NCI-H1092 (cell line): ENCODE data around the gene JAKMIP1.
A peak's percentile ranks its signal among the peaks of the same experiment; 100 is the strongest.
"Not testable (repeated sequence)": the region's sequence is repeated elsewhere in the genome, so short reads cannot be mapped to it uniquely, and the experiment has no call there.

Experiments used
- DNase-seq: peaks from one replicate; lab custom pipeline; 2025; lab: John Stamatoyannopoulos, UW

The JAKMIP1 gene

DNA sequence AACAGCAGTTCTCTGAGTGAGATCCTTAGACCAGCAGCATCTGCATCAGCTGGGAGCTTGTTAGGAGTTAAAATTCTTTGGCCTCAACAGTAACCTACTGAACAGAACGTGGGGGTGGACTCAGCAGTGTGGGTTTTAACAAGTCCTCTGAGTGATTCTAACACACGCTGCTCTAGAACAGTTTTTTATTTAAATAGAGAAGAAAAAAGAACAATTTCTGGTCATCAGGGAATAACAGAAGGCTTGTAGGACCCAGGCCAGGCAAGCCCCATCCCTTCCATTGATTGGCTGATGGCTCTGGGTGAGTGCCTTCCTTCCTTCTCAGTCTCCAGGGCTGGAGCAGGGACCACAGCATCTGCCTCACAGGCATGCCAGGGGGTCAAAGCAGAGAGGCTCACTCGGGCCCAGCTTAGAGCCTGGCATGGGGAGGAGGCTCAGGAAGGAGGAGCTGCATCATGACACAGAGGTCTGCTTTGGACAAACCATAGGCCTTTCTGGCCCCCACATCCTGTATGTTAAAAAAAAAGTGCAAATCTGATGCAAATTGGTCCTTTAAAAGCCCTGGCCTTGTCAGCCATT lies 56.7 kb downstream of the JAKMIP1 start:
- no peak for DNase-seq

- no peak for DNase-seq
These were observed 57.3 kb downstream of the JAKMIP1 start for GRCh38 chr4:6142935-6143602.

GRCh38 chr4:6142511-6142910 lies 57.8 kb downstream of the JAKMIP1 start:
- no peak for DNase-seq

DNA sequence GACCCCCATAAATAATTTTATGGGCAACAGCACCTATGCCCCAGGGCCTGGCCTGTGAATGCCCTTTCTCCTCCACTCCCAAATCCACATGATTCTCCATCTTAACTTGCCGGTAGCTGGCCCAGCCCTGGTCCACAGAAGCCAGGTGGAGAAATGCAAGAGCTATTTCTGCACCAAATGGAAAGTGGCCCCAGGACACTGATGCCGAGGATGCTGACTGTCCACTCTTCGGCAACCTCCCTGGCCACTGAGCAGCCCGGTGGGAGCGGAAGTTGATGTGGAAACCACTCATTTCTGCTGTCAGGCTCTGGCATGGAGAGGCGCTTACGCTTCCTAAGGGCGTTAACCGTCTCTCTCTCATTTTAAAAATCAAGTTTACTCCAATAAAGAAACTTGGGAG lies 58.8 kb downstream of the JAKMIP1 start:
- no peak for DNase-seq

DNA sequence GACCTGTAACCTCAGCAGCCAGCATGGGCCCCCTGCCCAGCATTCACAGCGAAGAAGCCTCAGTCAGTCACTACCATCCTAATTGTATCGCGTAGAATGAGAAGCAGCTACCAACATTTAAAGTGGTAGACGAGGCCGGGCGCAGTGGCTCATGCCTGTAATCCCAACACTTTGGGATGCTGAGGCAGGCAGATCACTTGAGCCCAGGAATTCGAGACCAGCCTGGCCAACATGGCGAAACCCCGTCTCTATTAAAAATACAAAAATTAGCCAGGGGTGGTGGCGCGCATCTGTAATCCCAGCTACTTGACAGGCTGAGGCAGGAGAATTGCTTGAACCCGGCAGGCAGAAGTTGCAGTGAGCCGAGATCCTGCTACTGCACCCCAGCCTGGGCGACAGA lies 59.3 kb downstream of the JAKMIP1 start:
- DNase-seq: not testable (repeated sequence)

DNA sequence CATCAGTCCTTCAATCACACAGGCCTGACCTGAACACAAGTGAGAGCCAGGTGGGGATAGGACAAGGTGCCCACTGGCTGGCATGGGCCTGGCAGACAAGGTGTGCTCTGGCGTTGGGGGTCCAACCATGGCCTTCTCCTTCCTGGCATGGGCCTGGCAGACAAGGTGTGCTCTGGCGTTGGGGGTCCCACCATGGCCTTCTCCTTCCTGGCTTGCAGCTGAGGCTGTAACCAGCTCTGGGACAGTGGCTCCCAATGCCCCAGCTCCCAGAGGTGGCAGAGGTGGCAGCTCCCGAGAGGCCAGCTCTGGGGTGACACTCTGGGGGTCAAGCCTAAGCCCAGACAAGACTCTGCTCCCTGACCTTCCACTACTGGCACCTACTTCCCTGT lies 62.6 kb downstream of the JAKMIP1 start:
- DNase-seq: no peak

- no peak for DNase-seq
These were observed 63.2 kb downstream of the JAKMIP1 start for GRCh38 chr4:6137027-6137746.

DNA sequence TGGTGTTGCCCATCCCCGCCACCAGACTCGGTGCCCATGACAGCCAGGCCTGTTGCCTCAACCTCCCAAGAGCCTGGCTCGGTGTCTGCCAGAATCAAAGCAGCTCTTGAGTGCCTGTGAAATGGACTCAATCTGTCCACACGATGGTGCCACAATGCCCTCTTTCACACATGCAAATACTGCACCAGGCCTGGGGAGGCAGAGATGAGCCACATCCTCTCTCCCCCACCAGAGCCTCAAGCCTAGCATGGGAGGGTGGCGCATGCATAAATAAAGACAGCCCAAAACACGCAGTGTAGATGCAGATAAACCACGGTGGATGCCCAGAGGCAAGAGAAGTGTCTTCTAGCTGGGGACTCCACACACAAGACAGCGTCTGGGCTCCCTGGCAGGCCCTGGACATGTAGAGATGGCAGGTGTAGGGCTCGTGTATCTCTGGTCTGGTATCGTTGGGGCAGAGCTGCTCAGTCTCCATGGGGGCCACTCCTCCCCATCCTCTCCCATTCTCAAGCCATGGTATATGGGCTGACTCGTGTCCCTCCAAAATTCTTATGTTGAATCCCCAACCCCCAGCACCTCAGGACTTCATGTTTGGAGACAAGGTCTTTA lies 65.6 kb downstream of the JAKMIP1 start:
- no peak for DNase-seq

DNA sequence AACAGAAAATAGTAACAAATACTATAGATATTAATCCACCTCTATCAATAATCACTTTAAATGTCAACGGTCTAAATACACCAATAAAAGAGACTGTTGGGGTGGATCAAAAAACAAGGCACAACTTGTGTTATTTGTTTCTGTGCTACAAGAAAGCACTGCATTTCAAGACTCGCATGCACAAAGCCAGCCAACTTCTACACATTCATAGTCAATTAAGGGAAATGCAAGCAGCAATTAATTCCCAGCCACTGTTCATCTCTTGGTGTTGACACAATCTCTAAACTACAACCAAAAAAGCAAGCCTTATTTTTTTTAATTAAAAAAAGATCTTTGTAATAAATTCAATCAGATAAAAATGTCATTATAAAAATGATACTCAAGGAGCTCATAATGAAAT lies 67.6 kb downstream of the JAKMIP1 start:
- DNase-seq: no peak

DNA sequence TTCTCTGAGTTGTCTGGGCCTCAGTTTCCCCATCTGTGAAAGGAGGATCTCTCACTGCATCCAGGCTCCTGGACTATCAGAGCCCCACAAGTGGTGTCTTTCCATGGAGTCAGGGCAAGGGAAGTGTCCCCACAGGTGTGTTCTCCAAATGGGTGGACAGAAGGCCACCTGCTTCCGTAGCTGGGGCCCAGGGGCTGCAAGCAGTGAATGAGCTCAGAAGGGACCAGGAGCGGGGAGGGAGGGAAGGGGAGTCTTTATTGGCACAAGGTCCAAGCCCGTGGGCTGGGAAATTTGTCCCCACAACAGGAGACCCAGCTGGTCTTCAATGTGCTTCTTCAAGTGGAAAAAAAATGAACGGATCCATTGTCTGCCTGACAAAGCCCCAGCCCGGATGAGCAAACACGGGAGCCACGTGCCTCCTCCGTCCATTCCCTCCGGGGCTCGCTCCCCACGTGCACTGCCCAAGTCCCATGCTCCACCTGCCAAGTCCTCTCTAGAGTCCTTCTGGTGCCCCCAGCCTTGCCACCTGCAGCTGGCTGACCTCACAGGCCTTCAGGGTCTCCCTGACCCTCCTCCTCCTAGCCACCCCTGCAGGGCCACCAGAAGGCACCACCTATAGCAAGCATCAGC lies 72.0 kb downstream of the JAKMIP1 start:
- DNase-seq: peak; percentile 89

DNA sequence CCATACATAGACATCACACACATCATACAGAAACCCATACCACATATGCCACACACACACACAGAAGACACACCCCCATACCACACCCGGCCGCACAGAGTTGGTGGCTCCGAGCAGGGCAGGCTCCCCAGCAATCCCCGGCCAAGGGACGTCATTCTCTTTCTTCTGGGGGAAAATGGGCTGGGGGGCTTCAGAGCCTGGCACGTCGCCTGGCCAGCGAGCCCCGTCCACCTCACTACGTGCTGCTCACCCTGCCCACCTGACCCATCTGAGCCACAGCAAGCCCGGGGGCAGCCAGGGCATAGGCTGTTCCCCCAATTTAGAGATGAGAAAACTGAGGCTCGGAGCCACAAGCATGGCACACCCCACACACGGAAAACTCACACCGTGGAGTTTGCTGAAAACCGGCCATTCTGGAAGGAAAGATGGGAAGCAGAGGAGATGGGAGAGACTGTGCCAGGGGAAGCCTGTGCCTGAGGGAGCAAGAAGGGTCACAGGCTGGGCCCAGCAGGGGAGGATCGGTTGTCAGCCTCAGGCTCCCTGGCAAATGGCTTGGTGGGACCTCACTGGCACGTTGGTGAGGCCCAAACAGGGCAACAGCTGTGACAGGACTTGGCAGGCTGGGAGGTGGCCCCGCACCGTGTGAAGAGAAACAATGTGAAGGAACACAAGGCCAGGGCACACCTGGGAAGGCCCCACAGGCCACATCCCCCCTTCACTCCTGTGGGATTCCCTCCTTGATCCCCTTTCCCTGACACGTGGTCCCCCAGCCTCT lies 73.2 kb downstream of the JAKMIP1 start:
- no peak for DNase-seq

DNA sequence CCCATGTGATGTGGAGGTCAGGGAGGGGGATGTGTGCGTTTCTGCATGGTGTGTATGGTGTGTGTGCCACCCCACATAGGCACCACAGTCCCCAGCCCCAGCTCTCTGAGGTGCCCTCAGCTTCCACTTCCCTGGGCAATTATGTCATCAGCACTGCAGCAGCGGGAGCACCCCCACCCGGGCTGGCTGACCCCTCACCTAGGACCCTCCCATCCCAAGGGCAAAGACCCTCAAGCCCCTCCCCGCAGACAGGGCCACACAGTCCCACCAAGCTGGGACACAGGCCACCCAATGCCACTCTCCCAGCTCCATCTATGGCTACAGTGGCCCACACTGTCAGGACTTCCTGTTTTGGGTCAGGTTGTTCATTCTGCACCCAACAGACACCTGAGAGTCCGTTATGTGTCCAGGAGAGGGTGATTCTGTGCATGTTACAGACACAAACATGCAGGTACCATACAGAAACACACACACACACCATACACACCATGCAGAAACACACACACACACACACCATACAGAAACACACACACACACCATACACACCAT lies 75.2 kb downstream of the JAKMIP1 start:
- DNase-seq: no peak

- no peak for DNase-seq
These were observed 75.8 kb downstream of the JAKMIP1 start for GRCh38 chr4:6124386-6125102.

DNA sequence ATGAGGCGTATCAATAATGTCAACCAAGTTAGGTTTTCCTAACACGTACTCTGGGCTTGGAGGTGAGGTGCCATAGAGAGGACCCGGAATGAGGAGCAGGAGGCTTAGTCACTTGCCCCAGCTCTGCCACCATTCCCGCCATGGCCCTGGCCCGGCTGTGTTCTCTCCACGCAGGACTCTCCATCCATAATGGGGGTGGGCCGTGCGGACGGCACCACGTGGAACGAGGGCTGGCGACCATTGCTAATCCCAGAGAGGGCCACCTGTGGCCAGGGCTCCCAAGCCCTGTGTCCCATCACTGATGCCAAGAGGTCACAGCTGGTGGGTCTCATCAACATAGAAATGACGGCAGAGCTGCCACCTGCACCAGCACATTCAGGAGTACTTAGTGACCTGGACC lies 76.4 kb downstream of the JAKMIP1 start:
- DNase-seq: no peak

- DNase-seq: no peak
These were observed 76.8 kb downstream of the JAKMIP1 start for GRCh38 chr4:6123541-6123940.

GRCh38 chr4:6123116-6123515 lies 77.2 kb downstream of the JAKMIP1 start:
- no peak for DNase-seq

- no peak for DNase-seq
These were observed 77.9 kb downstream of the JAKMIP1 start for GRCh38 chr4:6122496-6122895.

- DNase-seq: no peak
These were observed 78.4 kb downstream of the JAKMIP1 start for GRCh38 chr4:6121941-6122340.

DNA sequence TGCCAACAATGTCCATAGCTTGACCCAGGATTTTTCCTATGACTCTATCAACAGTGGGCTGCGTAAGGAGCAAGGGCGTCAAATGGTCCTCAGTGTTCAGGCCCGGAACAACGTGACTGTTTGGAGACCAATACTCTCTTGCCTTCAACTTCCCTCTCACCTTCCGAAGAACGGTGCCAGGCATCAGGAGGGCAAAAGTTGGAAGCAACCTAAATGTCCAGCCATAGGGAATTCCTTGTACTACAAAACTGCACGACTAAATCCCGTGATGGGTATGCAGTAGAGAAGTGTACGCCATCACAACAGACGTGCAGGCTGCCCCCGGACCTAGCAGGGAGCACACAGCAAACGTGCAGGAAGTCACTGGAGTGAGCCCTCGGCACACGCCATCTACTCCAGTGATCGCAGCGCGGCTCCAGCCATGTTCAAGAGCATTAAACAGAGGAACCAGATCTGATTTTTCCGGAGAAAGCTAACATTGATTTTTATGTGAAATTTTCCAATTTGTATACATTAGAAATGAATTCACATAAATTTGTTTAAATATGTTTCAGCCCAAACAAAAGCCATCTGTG lies 79.0 kb downstream of the JAKMIP1 start:
- no peak for DNase-seq

- DNase-seq: no peak
These were observed 80.0 kb downstream of the JAKMIP1 start for GRCh38 chr4:6120361-6120760.
